ENCODE results near the gene LBR.

- TF ChIP-seq POLR2A (IDR thresholded peaks at IDR 0.05; ENCODE audit: low read length) (no peak), GATA1 (IDR thresholded peaks at IDR 0.05; ENCODE audit: low read depth, low read length) (no peak)
Measured at GRCh38 chr1:225446981-225447615, 19.3 kb upstream of the LBR start.

Measured in erythroblast (primary cell).